Thyroid gland (tissue), 4 donors: ENCODE results near the gene PTPN3.

ENCODE experiments used
- POLR2A ChIP-seq, 2 donors: fragments of 450-650 bp; IDR thresholded peaks; one replicate each; pipeline ENCODE4 v1.6.1; 2017; ENCODE audit warnings: antibody characterized with exemption in 2 of 2, mild to moderate bottlenecking in 2 of 2, moderate library complexity in 1 of 2
- TF ChIP-seq, protein P1 (sequence below), 6 experiments: fragments of 200-600 bp in 3 of 6; fragments of 450-650 bp in 3 of 6; sonication (generic) in 3 of 6; IDR thresholded peaks; one replicate each; pipeline ENCODE4 v1.5.1; 2016 to 2019; ENCODE audit warnings: antibody characterized with exemption in 6 of 6, mild to moderate bottlenecking in 2 of 6, inconsistent platforms in 1 of 6, moderate library complexity in 1 of 6

- TF ChIP-seq, protein P1, sequence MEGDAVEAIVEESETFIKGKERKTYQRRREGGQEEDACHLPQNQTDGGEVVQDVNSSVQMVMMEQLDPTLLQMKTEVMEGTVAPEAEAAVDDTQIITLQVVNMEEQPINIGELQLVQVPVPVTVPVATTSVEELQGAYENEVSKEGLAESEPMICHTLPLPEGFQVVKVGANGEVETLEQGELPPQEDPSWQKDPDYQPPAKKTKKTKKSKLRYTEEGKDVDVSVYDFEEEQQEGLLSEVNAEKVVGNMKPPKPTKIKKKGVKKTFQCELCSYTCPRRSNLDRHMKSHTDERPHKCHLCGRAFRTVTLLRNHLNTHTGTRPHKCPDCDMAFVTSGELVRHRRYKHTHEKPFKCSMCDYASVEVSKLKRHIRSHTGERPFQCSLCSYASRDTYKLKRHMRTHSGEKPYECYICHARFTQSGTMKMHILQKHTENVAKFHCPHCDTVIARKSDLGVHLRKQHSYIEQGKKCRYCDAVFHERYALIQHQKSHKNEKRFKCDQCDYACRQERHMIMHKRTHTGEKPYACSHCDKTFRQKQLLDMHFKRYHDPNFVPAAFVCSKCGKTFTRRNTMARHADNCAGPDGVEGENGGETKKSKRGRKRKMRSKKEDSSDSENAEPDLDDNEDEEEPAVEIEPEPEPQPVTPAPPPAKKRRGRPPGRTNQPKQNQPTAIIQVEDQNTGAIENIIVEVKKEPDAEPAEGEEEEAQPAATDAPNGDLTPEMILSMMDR (IDR thresholded peaks at IDR 0.05), result no peak
- peak in 1 of 2 donors; percentile 57 for TF ChIP-seq POLR2A (IDR thresholded peaks at IDR 0.05)
These were observed 1.7 kb upstream of the PTPN3 start for GRCh38 chr9:109499631-109500410.
